ENCODE measurements around the gene PARP4. TPM values are rescaled to one million over a fixed set of nuclear protein-coding genes. Genes with fewer than 3 reads are reported as not detected.

The PARP4 gene
- total and polyA plus RNA-seq, 2 of the 4 experiments (the other 2 are of a cell fraction): 31.7 to 50.2 TPM

DNA sequence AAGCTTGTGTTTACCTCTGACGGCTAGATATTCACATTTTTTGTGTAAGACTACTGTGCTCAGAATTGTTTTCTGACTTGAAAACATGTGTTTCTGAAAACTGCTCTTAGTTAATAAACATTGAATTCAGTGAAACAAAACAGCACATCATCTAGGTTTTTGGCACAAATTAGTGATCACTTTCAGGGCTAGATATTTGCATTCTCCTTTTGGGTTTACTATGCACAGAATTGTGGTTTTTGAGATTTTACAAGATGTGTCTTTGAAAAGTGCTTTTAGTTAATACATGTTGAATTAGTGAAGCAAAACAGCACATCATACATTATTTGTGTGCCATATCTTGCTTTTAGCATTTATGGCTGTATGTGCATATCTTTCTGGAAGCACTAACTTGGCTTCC lies 8.2 kb upstream of the PARP4 start:
- dilution Hi-C loops (cut with HindIII; ENCODE audit: low sequenced_read_pairs, unreplicated experiment): no loop called here
- POLR2A ChIA-PET (ENCODE audit: unreplicated experiment): no interaction called here
- in situ Hi-C loops (cut with MboI; ENCODE audit: low sequenced_read_pairs): no loop called here
- Histone ChIP-seq H3K9me3 (ENCODE audit: control insufficient read depth, insufficient read depth, low read length) (no peaks in the 10 kb centered on the region), H2AK5ac (ENCODE audit: low read depth, low read length) (no peak overlapping the region), H4K8ac (ENCODE audit: low read depth in 2 of 2, low read length in 2 of 2) (no peak overlapping the region), H3K23ac (ENCODE audit: low read depth, low read length) (no peak overlapping the region), H3K79me1 (ENCODE audit: low read depth in 1 of 2, low read length in 2 of 2) (no peaks in the 10 kb centered on the region), H3K27ac (ENCODE audit: insufficient read depth, low read length) (no peak overlapping the region), H4K91ac (ENCODE audit: insufficient read depth, low read depth, low read length) (no peak overlapping the region), H3K4me1 (ENCODE audit: control insufficient read depth, insufficient read depth, low read length) (no peaks in the 10 kb centered on the region), H3K14ac (replicated peaks; ENCODE audit: low read depth, low read length) (no peak overlapping the region), H2BK5ac (ENCODE audit: low read depth, low read length, poor library complexity, severe bottlenecking) (no peak overlapping the region), H2BK20ac (ENCODE audit: low read depth, low read length) (no peak overlapping the region), H4K5ac (ENCODE audit: low read depth, low read length) (no peak overlapping the region), H3K18ac (ENCODE audit: low read depth, low read length) (no peak overlapping the region), H3K27me3 (ENCODE audit: control insufficient read depth, insufficient read depth, low read length) (peaks cover 7% of the 10 kb centered on the region; the same call in 1 of the 2 replicates), H2AK9ac (replicated peaks; ENCODE audit: low read depth, low read length, poor library complexity) (no peak overlapping the region), H3K56ac (ENCODE audit: extremely low read depth, insufficient read depth, low read length) (no peak overlapping the region), H3K9me1 (ENCODE audit: insufficient read depth, low read length) (no peaks in the 10 kb centered on the region), H3K4me3 (ENCODE audit: insufficient read depth, low read depth, low read length) (no peak overlapping the region), H2BK120ac (ENCODE audit: low read depth, low read length) (no peak overlapping the region), H3K4me2 (ENCODE audit: low read depth, low read length) (no peak overlapping the region), H3K9ac (ENCODE audit: low read depth, low read length) (no peak overlapping the region), H3K36me3 (ENCODE audit: control insufficient read depth, insufficient read depth, low read length) (no peaks in the 10 kb centered on the region), H2BK15ac (ENCODE audit: low read depth, low read length) (no peak overlapping the region), H4K20me1 (ENCODE audit: insufficient read depth, low read length) (no peaks in the 10 kb centered on the region), H3K4ac (ENCODE audit: low read depth, low read length) (no peak overlapping the region), H2AFZ (replicated peaks; ENCODE audit: low read length, poor library complexity) (no peak overlapping the region)
- intact Hi-C loops (cut with micrococcal nuclease): no loop called here
- no TSS peak for BruUV-seq (replicated peaks)
- CTCF ChIA-PET: no interaction called here
- no peak for TF ChIP-seq SMC3 (IDR thresholded peaks at IDR 0.05; ENCODE audit: low read depth, low read length)
- no peak for TF ChIP-seq MAFK (IDR thresholded peaks at IDR 0.05; ENCODE audit: low read depth, low read length)
- no peak for TF ChIP-seq NFE2L2 (IDR thresholded peaks at IDR 0.05; ENCODE audit: low read depth, low read length)
- no peak for TF ChIP-seq CHD1 (IDR thresholded peaks at IDR 0.05; ENCODE audit: low read depth, low read length)
- no peak for TF ChIP-seq RCOR1 (IDR thresholded peaks at IDR 0.05; ENCODE audit: insufficient replicate concordance, low read length)
- no peak for TF ChIP-seq POLR2A (IDR thresholded peaks at IDR 0.05; ENCODE audit: low read depth, low read length)
- no peak for TF ChIP-seq MXI1 (IDR thresholded peaks at IDR 0.05; ENCODE audit: borderline replicate concordance, low read depth, low read length)
- no peak for TF ChIP-seq MAZ (IDR thresholded peaks at IDR 0.05; ENCODE audit: borderline replicate concordance, low read depth, low read length)
- TF ChIP-seq, protein P1, sequence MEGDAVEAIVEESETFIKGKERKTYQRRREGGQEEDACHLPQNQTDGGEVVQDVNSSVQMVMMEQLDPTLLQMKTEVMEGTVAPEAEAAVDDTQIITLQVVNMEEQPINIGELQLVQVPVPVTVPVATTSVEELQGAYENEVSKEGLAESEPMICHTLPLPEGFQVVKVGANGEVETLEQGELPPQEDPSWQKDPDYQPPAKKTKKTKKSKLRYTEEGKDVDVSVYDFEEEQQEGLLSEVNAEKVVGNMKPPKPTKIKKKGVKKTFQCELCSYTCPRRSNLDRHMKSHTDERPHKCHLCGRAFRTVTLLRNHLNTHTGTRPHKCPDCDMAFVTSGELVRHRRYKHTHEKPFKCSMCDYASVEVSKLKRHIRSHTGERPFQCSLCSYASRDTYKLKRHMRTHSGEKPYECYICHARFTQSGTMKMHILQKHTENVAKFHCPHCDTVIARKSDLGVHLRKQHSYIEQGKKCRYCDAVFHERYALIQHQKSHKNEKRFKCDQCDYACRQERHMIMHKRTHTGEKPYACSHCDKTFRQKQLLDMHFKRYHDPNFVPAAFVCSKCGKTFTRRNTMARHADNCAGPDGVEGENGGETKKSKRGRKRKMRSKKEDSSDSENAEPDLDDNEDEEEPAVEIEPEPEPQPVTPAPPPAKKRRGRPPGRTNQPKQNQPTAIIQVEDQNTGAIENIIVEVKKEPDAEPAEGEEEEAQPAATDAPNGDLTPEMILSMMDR (conservative IDR thresholded peaks at IDR 0.05; ENCODE audit: low read depth, low read length): no peak
- ATAC-seq (ENCODE audit: low read depth) (no peak), DNase-seq (no peak)
- WGBS, 2 experiments (ENCODE audit: extremely low coverage in 2 of 2, insufficient read length in 1 of 2): no CpG with 5 or more reads among the region's 1 CpG

Measured in IMR-90 (cell line).